DMS53 treated with DMSO at 0.1 percent for 48 hours (cell line): ENCODE results near the gene PFDN4.
"Not testable (repeated sequence)": the region's sequence is repeated elsewhere in the genome, so short reads cannot be mapped to it uniquely, and the experiment has no call there.

Experiments
- DNase-seq: peaks from one replicate; lab custom pipeline; 2025; ENCODE audit not compliant: unreplicated experiment; lab: John Stamatoyannopoulos, UW

PFDN4 gene

GRCh38 chr20:54223285-54223684 lies 15.4 kb downstream of the PFDN4 start:
- no peak for DNase-seq

GRCh38 chr20:54223751-54224150 lies 15.9 kb downstream of the PFDN4 start:
- no peak for DNase-seq

GRCh38 chr20:54224642-54225041 lies 16.8 kb downstream of the PFDN4 start:
- DNase-seq = not testable (repeated sequence)

GRCh38 chr20:54227241-54227640 lies 19.4 kb downstream of the PFDN4 start:
- no peak for DNase-seq

GRCh38 chr20:54227751-54228150 lies 19.9 kb downstream of the PFDN4 start:
- no peak for DNase-seq

GRCh38 chr20:54228841-54229240 lies 21.0 kb downstream of the PFDN4 start:
- no peak for DNase-seq

GRCh38 chr20:54229566-54230160 lies 21.8 kb downstream of the PFDN4 start:
- DNase-seq = peak; percentile 22

GRCh38 chr20:54231036-54231435 lies 23.1 kb downstream of the PFDN4 start:
- DNase-seq = no peak

- DNase-seq = no peak
Observed at GRCh38 chr20:54234991-54235390, 27.1 kb downstream of the PFDN4 start.

- DNase-seq = no peak
Observed at GRCh38 chr20:54237116-54237943, 29.4 kb downstream of the PFDN4 start.

GRCh38 chr20:54244113-54244512 lies 36.2 kb downstream of the PFDN4 start:
- no peak for DNase-seq

GRCh38 chr20:54248705-54249104 lies 40.8 kb downstream of the PFDN4 start:
- not testable (repeated sequence) for DNase-seq

GRCh38 chr20:54250691-54251090 lies 42.8 kb downstream of the PFDN4 start:
- DNase-seq = peak; percentile 2

GRCh38 chr20:54251096-54251495 lies 43.2 kb downstream of the PFDN4 start:
- no peak for DNase-seq

GRCh38 chr20:54254596-54254995 lies 46.7 kb downstream of the PFDN4 start:
- DNase-seq = no peak

- DNase-seq = no peak
Observed at GRCh38 chr20:54255157-54255556, 47.3 kb downstream of the PFDN4 start.

- no peak for DNase-seq
Observed at GRCh38 chr20:54256202-54256601, 48.3 kb downstream of the PFDN4 start.

GRCh38 chr20:54257071-54257816 lies 49.4 kb downstream of the PFDN4 start:
- DNase-seq = no peak

- no peak for DNase-seq
Observed at GRCh38 chr20:54260116-54260515, 52.2 kb downstream of the PFDN4 start.

GRCh38 chr20:54262671-54263070 lies 54.8 kb downstream of the PFDN4 start:
- no peak for DNase-seq

- no peak for DNase-seq
Observed at GRCh38 chr20:54263116-54263690, 55.3 kb downstream of the PFDN4 start.
